HEK293 (cell line): ENCODE results near the gene ZNF600.

Experiments
- CTCF ChIA-PET: fragments of 350-600 bp; formaldehyde crosslinking; extraction: SDS; loops from one replicate; lab custom pipeline; 2021; ENCODE audit warnings: antibody characterized with exemption; lab: Yijun Ruan, JAX
- POLR2A ChIA-PET: fragments of 300-600 bp; formaldehyde crosslinking; extraction: SDS; loops from one replicate; lab custom pipeline; 2020; ENCODE audit warnings: antibody characterized with exemption, inconsistent platforms; lab: Yijun Ruan, JAX
- H3K27ac ChIP-seq: fragments of 200-500 bp; sonication (Bioruptor generic); 2 replicates; pipeline ENCODE4 v1.5.1; 2014; ENCODE audit warnings: low read depth, low read length, control low read depth, inconsistent platforms; ENCODE audit errors: extremely low read depth
- H3K36me3 ChIP-seq, 2 experiments: fragments of 200-500 bp in 1 of 2; sonication (Bioruptor generic) in 1 of 2; 1 replicate in 1 of 2; 2 replicates in 1 of 2; pipeline ENCODE4 v1.5.1; 2014 to 2017; ENCODE audit warnings: inconsistent platforms in 2 of 2, low read length in 2 of 2; ENCODE audit not compliant: control insufficient read depth in 2 of 2, insufficient read depth in 1 of 2
- H3K4me1 ChIP-seq: fragments of 200-500 bp; sonication (Bioruptor generic); 2 replicates; pipeline ENCODE4 v1.5.1; 2014; ENCODE audit warnings: mild to moderate bottlenecking, low read length, inconsistent platforms; ENCODE audit not compliant: control insufficient read depth, insufficient read depth
- H3K4me3 ChIP-seq: 2 replicates; pipeline ENCODE4 v1.5.1; 2011; ENCODE audit warnings: low read depth, mild to moderate bottlenecking, control low read depth, low read length, moderate library complexity
- H3K9me3 ChIP-seq: fragments of 200-500 bp; sonication (Bioruptor generic); 2 replicates; pipeline ENCODE4 v1.5.1; 2014; ENCODE audit warnings: low read depth, low read length, inconsistent platforms; ENCODE audit not compliant: control insufficient read depth, insufficient read depth
- GLI4 ChIP-seq: fragments of 450-650 bp; formaldehyde crosslinking; IDR thresholded peaks from 2 replicates; pipeline ENCODE4 v1.5.1; 2016; ENCODE audit warnings: missing biosample characterization, missing genetic modification characterization
- MEIS1 ChIP-seq: sonication (generic); formaldehyde crosslinking; IDR thresholded peaks from 2 replicates; pipeline ENCODE4 v1.8.1; 2022; ENCODE audit warnings: missing genetic modification reagents, mild to moderate bottlenecking, borderline replicate concordance
- OVOL3 ChIP-seq: fragments of 450-650 bp; formaldehyde crosslinking; IDR thresholded peaks from 2 replicates; pipeline ENCODE4 v1.5.1; 2016; ENCODE audit warnings: missing biosample characterization, missing genetic modification characterization
- SP2 ChIP-seq: fragments of 450-650 bp; formaldehyde crosslinking; IDR thresholded peaks from 2 replicates; pipeline ENCODE4 v1.5.1; 2016; ENCODE audit warnings: missing biosample characterization, missing genetic modification characterization
- ZFP3 ChIP-seq: fragments of 450-650 bp; formaldehyde crosslinking; IDR thresholded peaks from 2 replicates; pipeline ENCODE4 v1.5.1; 2016; ENCODE audit warnings: low read depth, missing biosample characterization, missing genetic modification characterization
- ZNF10 ChIP-seq: fragments of 450-650 bp; formaldehyde crosslinking; IDR thresholded peaks from 2 replicates; pipeline ENCODE4 v1.5.1; 2017; ENCODE audit warnings: missing biosample characterization, missing genetic modification characterization
- ZNF16 ChIP-seq: fragments of 450-650 bp; formaldehyde crosslinking; IDR thresholded peaks from 2 replicates; pipeline ENCODE4 v1.5.1; 2016; ENCODE audit warnings: low read depth, missing biosample characterization, missing genetic modification characterization
- ZNF175 ChIP-seq: fragments of 450-650 bp; formaldehyde crosslinking; IDR thresholded peaks from 2 replicates; pipeline ENCODE4 v1.5.1; 2016; ENCODE audit warnings: missing biosample characterization, missing genetic modification characterization
- ZNF211 ChIP-seq: fragments of 450-650 bp; formaldehyde crosslinking; IDR thresholded peaks from 2 replicates; pipeline ENCODE4 v1.5.1; 2016; ENCODE audit warnings: low read depth, missing biosample characterization, missing genetic modification characterization
- ZNF37A ChIP-seq: fragments of 450-650 bp; IDR thresholded peaks from 2 replicates; pipeline ENCODE4 v1.5.1; 2018; ENCODE audit warnings: missing biosample characterization, missing genetic modification characterization
- ZNF433 ChIP-seq: fragments of 450-650 bp; formaldehyde crosslinking; IDR thresholded peaks from 2 replicates; pipeline ENCODE4 v1.5.1; 2016; ENCODE audit warnings: missing biosample characterization, missing genetic modification characterization, low read depth
- ZNF600 ChIP-seq: fragments of 450-650 bp; formaldehyde crosslinking; IDR thresholded peaks from 2 replicates; pipeline ENCODE4 v1.5.1; 2016; ENCODE audit warnings: missing biosample characterization, missing genetic modification characterization
- ZNF843 ChIP-seq: fragments of 450-650 bp; formaldehyde crosslinking; IDR thresholded peaks from 2 replicates; pipeline ENCODE4 v1.5.1; 2016; ENCODE audit warnings: missing biosample characterization, missing genetic modification characterization
- TF ChIP-seq, protein P1 (sequence below): fragments of 450-650 bp; formaldehyde crosslinking; IDR thresholded peaks from 2 replicates; pipeline ENCODE4 v1.5.1; 2016; ENCODE audit warnings: missing biosample characterization, missing genetic modification characterization
- TF ChIP-seq, protein P2 (sequence below): fragments of 450-650 bp; formaldehyde crosslinking; IDR thresholded peaks from 2 replicates; pipeline ENCODE4 v1.5.1; 2016; ENCODE audit warnings: missing biosample characterization, missing genetic modification characterization, low read depth
- TF ChIP-seq, protein P3 (sequence below): fragments of 450-650 bp; formaldehyde crosslinking; conservative IDR thresholded peaks from 2 replicates; pipeline ENCODE4 v1.5.1; 2016; ENCODE audit warnings: low read depth, missing biosample characterization, missing genetic modification characterization
- TF ChIP-seq, protein P4 (sequence below): fragments of 450-650 bp; formaldehyde crosslinking; IDR thresholded peaks from 2 replicates; pipeline ENCODE4 v1.5.1; 2016; ENCODE audit warnings: missing biosample characterization, missing genetic modification characterization

ZNF600 gene

DNA sequence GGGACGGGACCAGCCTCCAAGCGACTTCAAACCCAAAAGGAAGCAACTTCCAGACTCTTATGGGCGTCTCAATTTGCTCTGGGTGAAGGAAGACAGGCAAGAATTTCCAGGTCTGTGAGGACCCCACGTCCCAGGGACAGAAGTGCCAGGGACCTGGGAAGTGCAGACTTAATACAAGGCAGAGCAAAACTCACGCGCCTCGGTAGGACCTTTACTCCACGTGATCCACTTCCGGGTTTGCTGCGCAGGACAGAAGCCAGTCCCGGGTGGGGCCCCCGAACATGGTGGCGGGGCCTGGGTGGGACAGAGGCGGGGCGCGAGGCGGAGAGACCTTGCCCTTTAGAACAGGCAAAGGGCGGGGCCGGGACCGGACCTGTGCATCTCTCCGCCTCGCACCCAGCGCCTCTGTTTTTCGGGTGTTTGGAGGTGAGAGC is 61.0 kb downstream of the ZNF600 start:
- H3K36me3 ChIP-seq, result peaks cover 0 to 12% of the 10 kb centered on the region in 2 experiments; a peak in 2 of 3 replicates
- ChIA-PET POLR2A (no interaction called here), CTCF (no interaction called here)
- H3K27ac ChIP-seq, result no peak overlapping the region
- H3K4me3 ChIP-seq, result no peak overlapping the region
- no peaks in the 10 kb centered on the region for H3K4me1 ChIP-seq
- TF ChIP-seq, protein P1, sequence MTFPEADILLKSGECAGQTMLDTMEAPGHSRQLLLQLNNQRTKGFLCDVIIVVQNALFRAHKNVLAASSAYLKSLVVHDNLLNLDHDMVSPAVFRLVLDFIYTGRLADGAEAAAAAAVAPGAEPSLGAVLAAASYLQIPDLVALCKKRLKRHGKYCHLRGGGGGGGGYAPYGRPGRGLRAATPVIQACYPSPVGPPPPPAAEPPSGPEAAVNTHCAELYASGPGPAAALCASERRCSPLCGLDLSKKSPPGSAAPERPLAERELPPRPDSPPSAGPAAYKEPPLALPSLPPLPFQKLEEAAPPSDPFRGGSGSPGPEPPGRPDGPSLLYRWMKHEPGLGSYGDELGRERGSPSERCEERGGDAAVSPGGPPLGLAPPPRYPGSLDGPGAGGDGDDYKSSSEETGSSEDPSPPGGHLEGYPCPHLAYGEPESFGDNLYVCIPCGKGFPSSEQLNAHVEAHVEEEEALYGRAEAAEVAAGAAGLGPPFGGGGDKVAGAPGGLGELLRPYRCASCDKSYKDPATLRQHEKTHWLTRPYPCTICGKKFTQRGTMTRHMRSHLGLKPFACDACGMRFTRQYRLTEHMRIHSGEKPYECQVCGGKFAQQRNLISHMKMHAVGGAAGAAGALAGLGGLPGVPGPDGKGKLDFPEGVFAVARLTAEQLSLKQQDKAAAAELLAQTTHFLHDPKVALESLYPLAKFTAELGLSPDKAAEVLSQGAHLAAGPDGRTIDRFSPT (tag by site-specific recombination), result no peak
- TF ChIP-seq ZNF37A (no peak), SP2 (tag by site-specific recombination) (no peak), ZNF843 (tag by site-specific recombination) (no peak), ZFP3 (no peak), ZNF433 (tag by site-specific recombination) (no peak), GLI4 (tag by site-specific recombination) (no peak), ZNF600 (no peak), MEIS1 (no peak), ZNF16 (tag by site-specific recombination) (no peak), ZNF211 (no peak), OVOL3 (tag by site-specific recombination) (no peak), ZNF10 (tag by site-specific recombination) (no peak), ZNF175 (tag by site-specific recombination) (no peak)
- TF ChIP-seq, protein P2, sequence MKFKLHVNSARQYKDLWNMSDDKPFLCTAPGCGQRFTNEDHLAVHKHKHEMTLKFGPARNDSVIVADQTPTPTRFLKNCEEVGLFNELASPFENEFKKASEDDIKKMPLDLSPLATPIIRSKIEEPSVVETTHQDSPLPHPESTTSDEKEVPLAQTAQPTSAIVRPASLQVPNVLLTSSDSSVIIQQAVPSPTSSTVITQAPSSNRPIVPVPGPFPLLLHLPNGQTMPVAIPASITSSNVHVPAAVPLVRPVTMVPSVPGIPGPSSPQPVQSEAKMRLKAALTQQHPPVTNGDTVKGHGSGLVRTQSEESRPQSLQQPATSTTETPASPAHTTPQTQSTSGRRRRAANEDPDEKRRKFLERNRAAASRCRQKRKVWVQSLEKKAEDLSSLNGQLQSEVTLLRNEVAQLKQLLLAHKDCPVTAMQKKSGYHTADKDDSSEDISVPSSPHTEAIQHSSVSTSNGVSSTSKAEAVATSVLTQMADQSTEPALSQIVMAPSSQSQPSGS (tag by site-specific recombination), result no peak
- TF ChIP-seq, protein P3, sequence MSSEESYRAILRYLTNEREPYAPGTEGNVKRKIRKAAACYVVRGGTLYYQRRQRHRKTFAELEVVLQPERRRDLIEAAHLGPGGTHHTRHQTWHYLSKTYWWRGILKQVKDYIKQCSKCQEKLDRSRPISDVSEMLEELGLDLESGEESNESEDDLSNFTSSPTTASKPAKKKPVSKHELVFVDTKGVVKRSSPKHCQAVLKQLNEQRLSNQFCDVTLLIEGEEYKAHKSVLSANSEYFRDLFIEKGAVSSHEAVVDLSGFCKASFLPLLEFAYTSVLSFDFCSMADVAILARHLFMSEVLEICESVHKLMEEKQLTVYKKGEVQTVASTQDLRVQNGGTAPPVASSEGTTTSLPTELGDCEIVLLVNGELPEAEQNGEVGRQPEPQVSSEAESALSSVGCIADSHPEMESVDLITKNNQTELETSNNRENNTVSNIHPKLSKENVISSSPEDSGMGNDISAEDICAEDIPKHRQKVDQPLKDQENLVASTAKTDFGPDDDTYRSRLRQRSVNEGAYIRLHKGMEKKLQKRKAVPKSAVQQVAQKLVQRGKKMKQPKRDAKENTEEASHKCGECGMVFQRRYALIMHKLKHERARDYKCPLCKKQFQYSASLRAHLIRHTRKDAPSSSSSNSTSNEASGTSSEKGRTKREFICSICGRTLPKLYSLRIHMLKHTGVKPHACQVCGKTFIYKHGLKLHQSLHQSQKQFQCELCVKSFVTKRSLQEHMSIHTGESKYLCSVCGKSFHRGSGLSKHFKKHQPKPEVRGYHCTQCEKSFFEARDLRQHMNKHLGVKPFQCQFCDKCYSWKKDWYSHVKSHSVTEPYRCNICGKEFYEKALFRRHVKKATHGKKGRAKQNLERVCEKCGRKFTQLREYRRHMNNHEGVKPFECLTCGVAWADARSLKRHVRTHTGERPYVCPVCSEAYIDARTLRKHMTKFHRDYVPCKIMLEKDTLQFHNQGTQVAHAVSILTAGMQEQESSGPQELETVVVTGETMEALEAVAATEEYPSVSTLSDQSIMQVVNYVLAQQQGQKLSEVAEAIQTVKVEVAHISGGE (tag by site-specific recombination), result no peak
- TF ChIP-seq, protein P4, sequence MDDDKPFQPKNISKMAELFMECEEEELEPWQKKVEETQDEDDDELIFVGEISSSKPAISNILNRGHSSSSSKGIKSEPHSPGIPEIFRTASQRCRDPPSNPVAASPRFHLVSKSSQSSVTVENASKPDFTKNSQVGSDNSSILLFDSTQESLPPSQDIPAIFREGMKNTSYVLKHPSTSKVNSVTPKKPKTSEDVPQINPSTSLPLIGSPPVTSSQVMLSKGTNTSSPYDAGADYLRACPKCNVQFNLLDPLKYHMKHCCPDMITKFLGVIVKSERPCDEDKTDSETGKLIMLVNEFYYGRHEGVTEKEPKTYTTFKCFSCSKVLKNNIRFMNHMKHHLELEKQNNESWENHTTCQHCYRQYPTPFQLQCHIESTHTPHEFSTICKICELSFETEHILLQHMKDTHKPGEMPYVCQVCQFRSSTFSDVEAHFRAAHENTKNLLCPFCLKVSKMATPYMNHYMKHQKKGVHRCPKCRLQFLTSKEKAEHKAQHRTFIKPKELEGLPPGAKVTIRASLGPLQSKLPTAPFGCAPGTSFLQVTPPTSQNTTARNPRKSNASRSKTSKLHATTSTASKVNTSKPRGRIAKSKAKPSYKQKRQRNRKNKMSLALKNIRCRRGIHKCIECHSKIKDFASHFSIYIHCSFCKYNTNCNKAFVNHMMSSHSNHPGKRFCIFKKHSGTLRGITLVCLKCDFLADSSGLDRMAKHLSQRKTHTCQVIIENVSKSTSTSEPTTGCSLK (tag by site-specific recombination), result no peak
- no peaks in the 10 kb centered on the region for H3K9me3 ChIP-seq
